ENCODE data around the gene POLR2E.

GRCh38 chr19:1064661-1065605 is 30.2 kb downstream of the POLR2E start:
- TF ChIP-seq CTCF (IDR thresholded peaks at IDR 0.05 in 2 of 3, conservative IDR thresholded peaks at IDR 0.05 in 1 of 3; ENCODE audit: borderline replicate concordance in 1 of 3, insufficient read depth in 1 of 3, low read depth in 2 of 3, low read length in 2 of 3) (peak in 2 of 3 experiments; percentile 70 to 83; a peak in 4 of 6 replicates), POLR2AphosphoS5 (IDR thresholded peaks at IDR 0.05; ENCODE audit: low read depth, low read length) (peak; percentile 62), JUND (IDR thresholded peaks at IDR 0.05) (no peak), MAX (IDR thresholded peaks at IDR 0.05) (peak; percentile 97)
